Measurements from ENCODE around the gene PTPRK. TPM values are rescaled to one million over a fixed set of nuclear protein-coding genes. Genes with fewer than 3 reads are reported as not detected.

The PTPRK gene
- total RNA-seq, 1 experiment from 2014 or later: 53.8 TPM

DNA sequence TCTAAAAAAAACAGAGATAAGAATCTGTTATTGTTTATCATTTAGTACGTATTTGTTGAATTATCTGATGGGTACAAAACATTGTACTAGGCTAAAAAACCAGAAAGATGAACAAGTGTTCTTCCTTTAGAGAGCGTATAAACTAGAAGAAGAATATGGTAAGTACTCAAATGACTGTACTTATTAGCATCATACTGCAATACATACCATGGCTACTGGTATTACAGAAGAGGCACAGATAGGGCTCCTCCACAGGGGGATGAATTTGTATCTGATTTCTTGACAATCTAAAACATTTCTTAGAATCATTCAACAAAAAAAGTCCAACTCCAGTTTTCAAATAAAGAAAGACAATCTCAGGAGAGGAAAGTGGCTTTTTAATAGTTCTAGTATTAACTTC lies 501.6 kb downstream of the PTPRK start:
- no TSS peak for BruUV-seq (replicated peaks)
- ATAC-seq: no peak
- no peaks in the 10 kb centered on the region for H3K27me3 ChIP-seq (ENCODE audit: low read length)

DNA sequence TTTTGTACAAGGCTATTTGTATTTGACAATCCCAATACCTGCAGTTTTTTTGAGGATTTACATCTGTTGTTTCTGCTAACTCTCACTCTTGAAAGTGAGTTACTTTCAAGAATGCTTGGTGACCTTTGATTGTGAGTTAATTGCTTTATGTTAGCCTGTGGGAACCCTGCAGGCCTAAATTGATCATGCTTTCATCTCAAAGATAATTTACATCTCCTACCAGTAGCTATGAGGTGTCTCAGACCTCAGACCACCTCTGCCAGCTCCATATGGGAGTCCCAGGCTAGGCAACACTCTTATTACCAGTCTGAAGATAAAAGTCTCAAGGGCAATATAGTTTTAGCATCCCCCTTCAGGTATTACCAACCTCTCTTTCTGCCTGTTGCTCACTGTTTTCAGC lies 503.1 kb downstream of the PTPRK start:
- H3K9ac ChIP-seq (ENCODE audit: low read length): no peak overlapping the region
- DNase-seq (no peak), ATAC-seq (no peak)
- no peaks in the 10 kb centered on the region for H3K79me2 ChIP-seq (ENCODE audit: low read length)
- no peaks in the 10 kb centered on the region for H3K4me1 ChIP-seq (ENCODE audit: insufficient read depth, low read length)
- TF ChIP-seq EZH2phosphoT487 (IDR thresholded peaks at IDR 0.05; ENCODE audit: borderline replicate concordance, low read length) (no peak), EZH2 (IDR thresholded peaks at IDR 0.05; ENCODE audit: low read length, unreplicated experiment) (no peak)
- TF ChIP-seq, protein P1, sequence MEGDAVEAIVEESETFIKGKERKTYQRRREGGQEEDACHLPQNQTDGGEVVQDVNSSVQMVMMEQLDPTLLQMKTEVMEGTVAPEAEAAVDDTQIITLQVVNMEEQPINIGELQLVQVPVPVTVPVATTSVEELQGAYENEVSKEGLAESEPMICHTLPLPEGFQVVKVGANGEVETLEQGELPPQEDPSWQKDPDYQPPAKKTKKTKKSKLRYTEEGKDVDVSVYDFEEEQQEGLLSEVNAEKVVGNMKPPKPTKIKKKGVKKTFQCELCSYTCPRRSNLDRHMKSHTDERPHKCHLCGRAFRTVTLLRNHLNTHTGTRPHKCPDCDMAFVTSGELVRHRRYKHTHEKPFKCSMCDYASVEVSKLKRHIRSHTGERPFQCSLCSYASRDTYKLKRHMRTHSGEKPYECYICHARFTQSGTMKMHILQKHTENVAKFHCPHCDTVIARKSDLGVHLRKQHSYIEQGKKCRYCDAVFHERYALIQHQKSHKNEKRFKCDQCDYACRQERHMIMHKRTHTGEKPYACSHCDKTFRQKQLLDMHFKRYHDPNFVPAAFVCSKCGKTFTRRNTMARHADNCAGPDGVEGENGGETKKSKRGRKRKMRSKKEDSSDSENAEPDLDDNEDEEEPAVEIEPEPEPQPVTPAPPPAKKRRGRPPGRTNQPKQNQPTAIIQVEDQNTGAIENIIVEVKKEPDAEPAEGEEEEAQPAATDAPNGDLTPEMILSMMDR (conservative IDR thresholded peaks at IDR 0.05; ENCODE audit: low read depth, low read length): no peak
- H2AFZ ChIP-seq (ENCODE audit: low read length): no peak overlapping the region
- H3K4me3 ChIP-seq (ENCODE audit: low read length): no peak overlapping the region
- no peak overlapping the region for H3K27ac ChIP-seq (ENCODE audit: low read length)
- no peaks in the 10 kb centered on the region for H3K27me3 ChIP-seq (ENCODE audit: low read length)
- no peak overlapping the region for H3K4me2 ChIP-seq (ENCODE audit: low read length)
- H3K36me3 ChIP-seq (ENCODE audit: low read depth, low read length): no peaks in the 10 kb centered on the region
- no TSS peak for BruUV-seq (replicated peaks)
- H3K9me2 ChIP-seq (replicated peaks; ENCODE audit: low read length): no peaks in the 10 kb centered on the region
- intact Hi-C loops (cut with micrococcal nuclease): no loop called here
- H3F3A ChIP-seq (ENCODE audit: low read length, unreplicated experiment): no peaks in the 10 kb centered on the region
- H4K20me1 ChIP-seq (ENCODE audit: low read length): no peaks in the 10 kb centered on the region
- CTCF ChIA-PET: no interaction called here
- H3K9me3 ChIP-seq (ENCODE audit: low read length): no peaks in the 10 kb centered on the region
- POLR2A ChIA-PET (ENCODE audit: unreplicated experiment): no interaction called here

More for the DNA sequence above, 501.6 kb downstream of the PTPRK start:
- H3K36me3 ChIP-seq (ENCODE audit: low read depth, low read length): no peaks in the 10 kb centered on the region
- intact Hi-C loops (cut with micrococcal nuclease): no loop called here
- no peaks in the 10 kb centered on the region for H3K79me2 ChIP-seq (ENCODE audit: low read length)
- TF ChIP-seq, protein P1 (conservative IDR thresholded peaks at IDR 0.05; ENCODE audit: low read depth, low read length): no peak
- TF ChIP-seq EZH2 (IDR thresholded peaks at IDR 0.05; ENCODE audit: low read length, unreplicated experiment) (no peak), EZH2phosphoT487 (IDR thresholded peaks at IDR 0.05; ENCODE audit: borderline replicate concordance, low read length) (no peak)
- no peak overlapping the region for H3K4me2 ChIP-seq (ENCODE audit: low read length)
- H3K9me2 ChIP-seq (replicated peaks; ENCODE audit: low read length): no peaks in the 10 kb centered on the region
- no peaks in the 10 kb centered on the region for H3K4me1 ChIP-seq (ENCODE audit: insufficient read depth, low read length)
- H3K27ac ChIP-seq (ENCODE audit: low read length): no peak overlapping the region
- no peaks in the 10 kb centered on the region for H4K20me1 ChIP-seq (ENCODE audit: low read length)
- H3K9me3 ChIP-seq (ENCODE audit: low read length): no peaks in the 10 kb centered on the region
- H3K4me3 ChIP-seq (ENCODE audit: low read length): no peak overlapping the region
- ChIA-PET CTCF (no interaction called here), POLR2A (ENCODE audit: unreplicated experiment) (no interaction called here)
- no peak overlapping the region for H2AFZ ChIP-seq (ENCODE audit: low read length)
- no peaks in the 10 kb centered on the region for H3F3A ChIP-seq (ENCODE audit: low read length, unreplicated experiment)
- no peak overlapping the region for H3K9ac ChIP-seq (ENCODE audit: low read length)
- no peak for DNase-seq

DNA sequence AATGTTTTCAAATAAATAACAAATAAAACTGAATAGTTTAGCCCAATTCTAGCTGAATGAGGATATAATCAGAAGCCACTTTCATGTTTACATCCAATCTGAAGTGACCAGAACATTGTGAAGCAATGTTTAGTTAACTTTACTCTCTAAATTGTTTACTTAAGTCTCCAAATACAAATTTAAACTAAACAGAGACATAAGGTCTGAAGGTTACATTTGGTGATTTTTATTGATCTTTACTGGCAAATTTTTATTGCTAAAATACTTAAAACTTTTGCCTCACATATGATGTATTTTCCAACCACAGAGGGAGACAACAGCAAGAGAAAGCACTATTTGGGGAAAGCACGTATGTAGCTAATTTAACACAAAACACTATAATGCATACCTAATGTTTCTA lies 512.7 kb downstream of the PTPRK start:
- no peak overlapping the region for H3K9ac ChIP-seq (ENCODE audit: low read length)
- no peaks in the 10 kb centered on the region for H3K9me3 ChIP-seq (ENCODE audit: low read length)
- ATAC-seq (no peak), DNase-seq (no peak)
- ChIA-PET POLR2A (ENCODE audit: unreplicated experiment) (no interaction called here), CTCF (no interaction called here)
- H3K27ac ChIP-seq (ENCODE audit: low read length): no peak overlapping the region
- no peaks in the 10 kb centered on the region for H3F3A ChIP-seq (ENCODE audit: low read length, unreplicated experiment)
- H3K9me2 ChIP-seq (replicated peaks; ENCODE audit: low read length): no peaks in the 10 kb centered on the region
- BruUV-seq (replicated peaks): no TSS peak
- TF ChIP-seq EZH2phosphoT487 (IDR thresholded peaks at IDR 0.05; ENCODE audit: borderline replicate concordance, low read length) (no peak), EZH2 (IDR thresholded peaks at IDR 0.05; ENCODE audit: low read length, unreplicated experiment) (no peak)
- TF ChIP-seq, protein P1 (conservative IDR thresholded peaks at IDR 0.05; ENCODE audit: low read depth, low read length): no peak
- H4K20me1 ChIP-seq (ENCODE audit: low read length): no peaks in the 10 kb centered on the region
- no peak overlapping the region for H2AFZ ChIP-seq (ENCODE audit: low read length)
- intact Hi-C loops (cut with micrococcal nuclease): no loop called here
- no peaks in the 10 kb centered on the region for H3K36me3 ChIP-seq (ENCODE audit: low read depth, low read length)
- H3K79me2 ChIP-seq (ENCODE audit: low read length): no peaks in the 10 kb centered on the region
- no peak overlapping the region for H3K4me3 ChIP-seq (ENCODE audit: low read length)
- peaks cover 6% of the 10 kb centered on the region; the same call in 1 of the 2 replicates for H3K4me1 ChIP-seq (ENCODE audit: insufficient read depth, low read length)
- no peaks in the 10 kb centered on the region for H3K27me3 ChIP-seq (ENCODE audit: low read length)
- H3K4me2 ChIP-seq (ENCODE audit: low read length): no peak overlapping the region

Measured in PC-3 (cell line).